Subcutaneous adipose tissue (tissue), 4 donors: Measurements from ENCODE around the gene MAPRE2. TPM values are rescaled to one million over a fixed set of nuclear protein-coding genes. Genes with fewer than 3 reads are reported as not detected.

ENCODE experiments used
- small RNA-seq: library from RNA; depleted of rRNA; stranded (forward); fragments of <200 nt; gene quantifications from one replicate; pipeline ENCODE3, GENCODE V24; 2016
- total RNA-seq, 4 donors: library from RNA; depleted of rRNA; stranded (reverse); fragments of >200 nt; gene quantifications; one replicate each; pipeline ENCODE4 v1.1.0, GENCODE V29; 2016
- TF ChIP-seq, protein P1 (sequence below): fragments of 450-650 bp; IDR thresholded peaks from one replicate; pipeline ENCODE4 v1.5.1; 2016; ENCODE audit warnings: low read depth, mild to moderate bottlenecking, control low read depth, antibody characterized with exemption, moderate library complexity

MAPRE2 gene
- total RNA-seq, 4 donors from 2014 or later, result 11.9 to 27.6 (median 21.2) TPM

- TF ChIP-seq, protein P1, sequence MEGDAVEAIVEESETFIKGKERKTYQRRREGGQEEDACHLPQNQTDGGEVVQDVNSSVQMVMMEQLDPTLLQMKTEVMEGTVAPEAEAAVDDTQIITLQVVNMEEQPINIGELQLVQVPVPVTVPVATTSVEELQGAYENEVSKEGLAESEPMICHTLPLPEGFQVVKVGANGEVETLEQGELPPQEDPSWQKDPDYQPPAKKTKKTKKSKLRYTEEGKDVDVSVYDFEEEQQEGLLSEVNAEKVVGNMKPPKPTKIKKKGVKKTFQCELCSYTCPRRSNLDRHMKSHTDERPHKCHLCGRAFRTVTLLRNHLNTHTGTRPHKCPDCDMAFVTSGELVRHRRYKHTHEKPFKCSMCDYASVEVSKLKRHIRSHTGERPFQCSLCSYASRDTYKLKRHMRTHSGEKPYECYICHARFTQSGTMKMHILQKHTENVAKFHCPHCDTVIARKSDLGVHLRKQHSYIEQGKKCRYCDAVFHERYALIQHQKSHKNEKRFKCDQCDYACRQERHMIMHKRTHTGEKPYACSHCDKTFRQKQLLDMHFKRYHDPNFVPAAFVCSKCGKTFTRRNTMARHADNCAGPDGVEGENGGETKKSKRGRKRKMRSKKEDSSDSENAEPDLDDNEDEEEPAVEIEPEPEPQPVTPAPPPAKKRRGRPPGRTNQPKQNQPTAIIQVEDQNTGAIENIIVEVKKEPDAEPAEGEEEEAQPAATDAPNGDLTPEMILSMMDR, result no peak
Measured at GRCh38 chr18:35185771-35186170, 144.6 kb downstream of the MAPRE2 start.

DNA sequence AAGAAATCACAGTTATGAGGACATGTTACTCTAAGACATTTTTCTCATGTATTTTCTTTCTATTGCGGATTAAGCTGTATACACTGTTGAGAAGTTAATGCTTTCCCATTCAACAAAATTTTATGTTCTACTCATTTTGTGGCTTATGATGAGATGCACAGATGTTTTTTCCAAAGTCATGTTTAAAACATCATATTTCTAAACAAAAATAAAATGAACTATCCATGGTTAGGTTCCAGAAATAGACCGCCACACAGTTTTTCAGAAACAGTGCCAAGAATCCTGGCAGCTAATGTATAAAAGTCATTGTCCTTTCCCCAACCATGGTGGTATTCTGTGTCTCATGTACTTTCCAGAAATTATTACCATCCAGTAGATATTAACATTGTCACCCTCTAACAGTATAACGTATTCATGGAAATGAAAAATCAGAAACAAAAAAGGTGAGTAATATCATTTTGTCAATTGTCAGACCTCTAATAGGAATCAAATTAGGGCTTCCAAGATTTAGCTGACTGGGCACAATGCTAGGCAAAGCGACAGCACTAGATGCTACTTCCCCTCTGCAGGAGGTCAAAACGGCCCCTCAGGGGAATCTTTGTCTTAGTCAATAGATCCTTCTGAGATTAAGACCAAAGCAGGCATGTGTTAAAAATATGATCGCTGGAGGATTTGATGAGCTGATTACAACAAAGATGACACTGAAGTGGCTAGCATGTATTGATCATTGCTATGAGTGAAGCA, 145.2 kb downstream of the MAPRE2 start:
- TF ChIP-seq, protein P1, result no peak

- TF ChIP-seq, protein P1, result no peak
Measured at GRCh38 chr18:35189510-35189909, 148.3 kb downstream of the MAPRE2 start.

- TF ChIP-seq, protein P1, result no peak
Measured at GRCh38 chr18:35190948-35191697, 149.9 kb downstream of the MAPRE2 start.

DNA sequence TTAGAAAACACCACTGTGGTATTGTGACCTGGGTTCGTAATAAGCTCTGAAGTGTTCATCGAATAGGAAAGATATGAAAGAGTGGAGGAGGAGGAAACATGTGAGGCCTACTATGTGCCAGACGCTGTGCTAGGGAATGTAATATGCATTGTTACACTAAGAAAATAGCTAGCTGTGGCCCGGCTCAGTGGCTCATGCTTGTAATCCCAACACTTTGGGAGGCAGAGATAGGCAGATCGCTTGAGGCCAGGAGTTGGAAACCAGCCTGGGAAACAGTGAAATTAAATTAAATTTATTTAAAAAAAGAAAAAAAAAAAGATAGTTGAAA, 150.4 kb downstream of the MAPRE2 start:
- TF ChIP-seq, protein P1, result no peak

DNA sequence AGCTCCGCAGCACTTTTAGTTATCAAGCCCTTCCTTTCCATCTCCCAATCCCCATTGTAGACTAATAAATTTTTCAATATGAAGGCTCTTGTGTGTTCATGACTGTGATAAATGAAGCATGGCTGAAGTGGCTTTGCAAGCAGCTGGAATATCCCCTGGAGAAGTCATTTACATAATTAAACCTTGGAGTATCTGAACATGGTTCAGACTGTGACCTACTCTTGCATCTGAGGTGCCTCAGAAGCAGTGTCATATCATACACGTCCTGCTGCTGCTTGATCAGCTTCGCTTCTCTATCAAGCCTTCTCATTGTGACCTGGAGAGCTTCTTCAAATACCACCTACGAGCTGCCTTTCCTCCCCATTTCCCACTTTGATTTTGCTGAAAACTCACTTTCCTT, 151.2 kb downstream of the MAPRE2 start:
- TF ChIP-seq, protein P1, result no peak

Small RNA genes within 50 kb of the gene (small RNA-seq; reads per million reads assigned to genes)
- not detected for gene AC015967.2

Other genes starting within 250 kb of the MAPRE2 start
- 10 to 100 TPM; 26.3 to 37.1 (median 30.5) TPM for gene ZNF397, start 199.6 kb downstream of the MAPRE2 start, total RNA-seq
- gene ZSCAN30, start 248.8 kb downstream of the MAPRE2 start, total RNA-seq, result 10 to 100 TPM; 17.7 to 20.1 (median 19.0) TPM